Ascending aorta (tissue), 2 donors: ENCODE measurements around the gene OPRL1. TPM values are rescaled to one million over a fixed set of nuclear protein-coding genes. Genes with fewer than 3 reads are reported as not detected.
A peak's percentile ranks its signal among the peaks of the same experiment; 100 is the strongest.

ENCODE experiments used
- DNase-seq, 2 donors: peaks; one replicate each; pipeline ENCODE4 v3.0.0-alpha.2; 2019; ENCODE audit warnings: low spot score in 2 of 2
- H3K27ac ChIP-seq, 2 donors: fragments of 200-600 bp; sonication (generic); one replicate each; pipeline ENCODE4 v1.5.1; 2016 to 2017; ENCODE audit warnings: mild to moderate bottlenecking in 1 of 2
- H3K27me3 ChIP-seq: fragments of 200-600 bp; sonication (generic); one replicate; pipeline ENCODE4 v1.5.1; 2017
- H3K36me3 ChIP-seq, 2 donors: fragments of 200-600 bp; sonication (generic); one replicate each; pipeline ENCODE4 v1.5.1; 2016
- H3K4me1 ChIP-seq, 2 donors: fragments of 200-600 bp; sonication (generic); one replicate each; pipeline ENCODE4 v1.5.1; 2016 to 2017; ENCODE audit warnings: mild to moderate bottlenecking in 1 of 2
- H3K4me3 ChIP-seq, 2 donors: fragments of 200-600 bp; sonication (generic); one replicate each; pipeline ENCODE4 v1.5.1; 2016 to 2017; ENCODE audit warnings: mild to moderate bottlenecking in 1 of 2
- H3K9me3 ChIP-seq, 2 donors: fragments of 200-600 bp; sonication (generic); one replicate each; pipeline ENCODE4 v1.5.1; 2016
- intact Hi-C: fragments of 100-400 bp; cut with DNase I; formaldehyde crosslinking; loops from one replicate; pipeline ENCODE4 v1.15.1; 2023
- total RNA-seq: library from RNA; depleted of rRNA; stranded (reverse); fragments of >200 nt; gene quantifications from one replicate; pipeline ENCODE4 v1.1.0, GENCODE V29; 2016
- TF ChIP-seq, protein P1 (sequence below), 3 experiments: fragments of 200-600 bp in 2 of 3; fragments of 450-650 bp in 1 of 3; sonication (generic) in 2 of 3; IDR thresholded peaks; one replicate each; pipeline ENCODE4 v1.5.1; 2016 to 2019; ENCODE audit warnings: antibody characterized with exemption in 3 of 3, mild to moderate bottlenecking in 1 of 3, moderate library complexity in 1 of 3

Gene OPRL1
- total RNA-seq, 1 donor from 2014 or later: 0.21 TPM

DNA sequence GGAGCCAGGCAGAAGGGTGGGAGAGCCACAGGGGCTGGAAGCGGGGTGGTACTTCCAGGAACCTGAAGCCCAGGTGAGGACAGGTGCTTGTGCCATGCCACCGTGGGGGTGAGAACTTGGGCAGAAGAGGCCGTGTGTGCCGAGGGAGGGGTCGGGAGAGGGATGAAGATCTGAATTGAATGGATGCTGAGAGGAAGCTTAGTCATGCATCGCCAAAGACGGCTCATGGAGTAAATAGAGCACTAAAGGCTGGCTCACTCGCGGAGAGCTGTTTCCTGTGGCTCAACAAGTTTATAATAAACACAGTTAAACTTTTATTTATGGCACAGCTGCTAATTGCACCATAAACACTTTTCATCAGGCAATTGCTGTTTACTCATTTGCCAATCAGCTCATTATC lies 62.7 kb downstream of the OPRL1 start:
- intact Hi-C loops: no loop called here
- TF ChIP-seq, protein P1, sequence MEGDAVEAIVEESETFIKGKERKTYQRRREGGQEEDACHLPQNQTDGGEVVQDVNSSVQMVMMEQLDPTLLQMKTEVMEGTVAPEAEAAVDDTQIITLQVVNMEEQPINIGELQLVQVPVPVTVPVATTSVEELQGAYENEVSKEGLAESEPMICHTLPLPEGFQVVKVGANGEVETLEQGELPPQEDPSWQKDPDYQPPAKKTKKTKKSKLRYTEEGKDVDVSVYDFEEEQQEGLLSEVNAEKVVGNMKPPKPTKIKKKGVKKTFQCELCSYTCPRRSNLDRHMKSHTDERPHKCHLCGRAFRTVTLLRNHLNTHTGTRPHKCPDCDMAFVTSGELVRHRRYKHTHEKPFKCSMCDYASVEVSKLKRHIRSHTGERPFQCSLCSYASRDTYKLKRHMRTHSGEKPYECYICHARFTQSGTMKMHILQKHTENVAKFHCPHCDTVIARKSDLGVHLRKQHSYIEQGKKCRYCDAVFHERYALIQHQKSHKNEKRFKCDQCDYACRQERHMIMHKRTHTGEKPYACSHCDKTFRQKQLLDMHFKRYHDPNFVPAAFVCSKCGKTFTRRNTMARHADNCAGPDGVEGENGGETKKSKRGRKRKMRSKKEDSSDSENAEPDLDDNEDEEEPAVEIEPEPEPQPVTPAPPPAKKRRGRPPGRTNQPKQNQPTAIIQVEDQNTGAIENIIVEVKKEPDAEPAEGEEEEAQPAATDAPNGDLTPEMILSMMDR (IDR thresholded peaks at IDR 0.05): no peak
- Histone ChIP-seq H3K4me1 (no peaks in the 10 kb centered on the region), H3K27me3 (no peaks in the 10 kb centered on the region), H3K9me3 (no peaks in the 10 kb centered on the region), H3K36me3 (no peaks in the 10 kb centered on the region), H3K4me3 (no peak overlapping the region), H3K27ac (no peak overlapping the region)
- DNase-seq: peak in 1 of 2 donors; percentile 41

DNA sequence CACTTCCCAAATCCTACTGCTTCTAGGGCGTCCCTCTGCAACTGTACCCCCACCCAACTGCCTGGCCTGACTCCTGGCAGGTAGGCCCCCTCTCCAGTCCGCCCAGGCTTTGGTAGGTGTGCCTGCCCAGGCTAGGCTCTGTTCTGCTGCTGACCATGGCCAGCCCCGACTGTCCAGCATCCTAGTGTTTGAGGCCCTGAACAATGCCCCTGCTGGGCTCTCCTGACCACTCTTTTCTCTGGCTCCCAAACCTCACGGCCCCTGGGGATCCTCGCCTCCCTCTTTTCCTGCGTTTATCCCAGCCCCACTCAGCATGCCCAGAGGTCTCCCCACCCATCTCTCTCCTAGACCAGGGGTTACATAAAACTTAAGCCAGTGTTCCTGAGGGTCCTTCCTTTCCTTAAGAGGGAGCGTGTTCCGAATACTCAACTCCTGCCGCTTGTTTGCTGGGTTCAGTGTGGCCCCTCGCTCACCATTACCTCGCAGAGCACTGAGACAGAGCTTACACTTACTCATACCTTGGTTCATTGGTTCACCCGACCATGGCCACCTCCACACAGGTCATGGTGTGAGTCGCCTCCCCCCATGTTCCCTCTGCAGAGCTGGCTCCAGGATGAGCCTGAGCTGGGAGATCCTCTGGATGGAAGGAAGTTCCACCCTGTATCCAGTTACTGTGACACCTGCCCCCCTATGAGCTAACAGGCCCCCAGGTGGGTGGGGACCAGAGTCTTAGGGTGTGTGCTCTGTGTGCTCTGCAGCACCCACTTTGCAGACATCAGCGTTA lies 63.3 kb downstream of the OPRL1 start:
- intact Hi-C loops: no loop called here
- Histone ChIP-seq H3K4me3 (no peak overlapping the region), H3K4me1 (no peaks in the 10 kb centered on the region), H3K36me3 (no peaks in the 10 kb centered on the region), H3K9me3 (no peaks in the 10 kb centered on the region), H3K27ac (no peak overlapping the region), H3K27me3 (no peaks in the 10 kb centered on the region)
- TF ChIP-seq, protein P1 (IDR thresholded peaks at IDR 0.05): no peak
- peak in 1 of 2 donors; percentile 53 for DNase-seq

DNA sequence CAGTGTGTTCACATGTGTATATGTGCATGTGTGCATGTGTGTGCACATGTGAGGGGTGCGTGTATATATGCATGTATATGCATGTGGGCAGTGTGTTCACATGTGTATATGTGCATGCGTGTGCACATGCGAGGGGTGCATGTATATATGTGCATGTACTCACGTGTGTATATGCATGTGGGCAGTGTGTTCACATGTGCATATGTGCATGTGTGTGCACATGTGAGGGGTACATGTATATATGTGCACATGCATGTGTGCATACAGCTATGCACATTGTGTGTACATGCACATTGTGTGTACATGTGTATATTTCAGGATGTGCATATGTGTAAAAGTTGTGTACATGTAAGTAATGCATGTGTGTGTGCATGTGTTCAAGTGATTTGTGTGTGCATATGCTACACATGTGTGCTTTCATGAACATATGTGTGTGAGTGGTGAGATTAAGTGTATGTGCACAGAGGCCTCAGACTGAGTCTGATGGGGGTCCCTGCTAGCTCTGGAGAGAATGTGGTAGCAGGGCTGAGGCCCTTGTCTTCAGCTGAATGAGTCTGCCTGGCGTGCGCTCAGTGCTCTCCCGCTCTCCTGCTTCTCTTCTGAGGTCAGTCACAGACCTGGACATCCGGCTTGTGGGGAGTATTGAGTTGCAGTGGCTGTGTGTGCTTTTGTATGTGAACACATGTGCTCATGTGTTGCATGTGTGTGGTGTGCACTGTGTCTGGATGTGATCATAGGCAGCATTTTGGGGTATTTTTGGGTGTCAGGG lies 64.4 kb downstream of the OPRL1 start:
- peak in 1 of 2 donors; percentile 13 for DNase-seq
- H3K27me3 ChIP-seq: no peaks in the 10 kb centered on the region

DNA sequence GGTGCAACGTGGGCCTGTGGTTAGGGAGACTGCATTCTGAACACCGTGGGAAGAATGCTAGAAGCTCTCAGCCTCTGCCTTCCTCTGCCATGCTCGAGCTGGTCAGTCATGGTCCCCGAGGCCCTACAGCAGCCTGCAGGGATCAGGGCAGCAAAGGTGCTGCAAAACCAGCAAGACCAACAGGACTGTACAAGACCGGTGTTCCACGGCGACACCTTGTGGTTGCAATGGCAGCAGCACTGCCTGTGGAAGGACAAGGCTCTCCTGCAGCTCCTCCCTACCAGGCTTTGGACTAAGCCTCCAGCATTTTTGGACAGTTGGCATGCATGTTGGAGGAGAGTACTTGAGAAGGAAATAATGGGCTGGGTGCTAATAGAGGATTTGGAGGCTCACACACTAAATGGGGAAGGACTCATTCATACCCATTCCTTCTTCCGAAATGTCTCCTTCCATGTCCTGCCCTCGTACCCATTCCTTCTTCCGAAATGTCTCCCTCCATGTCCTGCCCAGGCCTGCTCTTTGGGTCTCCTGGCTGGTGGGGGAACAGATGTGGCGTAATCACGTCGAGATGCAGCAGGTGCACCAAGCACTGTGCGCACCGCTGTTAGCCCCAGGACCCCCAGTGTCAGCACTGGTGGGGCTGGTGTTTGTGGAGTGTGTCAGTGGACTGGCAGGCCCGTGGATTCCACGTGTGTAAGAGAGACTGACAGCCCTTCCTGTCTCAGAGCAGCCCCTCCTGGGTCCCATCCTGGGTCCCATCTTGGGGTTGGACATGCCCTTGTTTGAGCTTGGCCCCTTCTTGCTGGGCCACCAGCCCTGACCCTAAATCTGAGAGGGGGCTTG lies 65.8 kb downstream of the OPRL1 start:
- Histone ChIP-seq H3K4me3 (no peak overlapping the region), H3K36me3 (no peaks in the 10 kb centered on the region), H3K27me3 (no peaks in the 10 kb centered on the region), H3K27ac (no peak overlapping the region), H3K4me1 (no peaks in the 10 kb centered on the region), H3K9me3 (no peaks in the 10 kb centered on the region)
- intact Hi-C loops: no loop called here
- DNase-seq: peak in 1 of 2 donors; percentile 54
- TF ChIP-seq, protein P1 (IDR thresholded peaks at IDR 0.05): no peak

More for the DNA sequence above, 64.4 kb downstream of the OPRL1 start:
- H3K36me3 ChIP-seq: no peaks in the 10 kb centered on the region
- TF ChIP-seq, protein P1 (IDR thresholded peaks at IDR 0.05): no peak
- no peaks in the 10 kb centered on the region for H3K9me3 ChIP-seq
- no peak overlapping the region for H3K27ac ChIP-seq
- intact Hi-C loops: no loop called here
- no peak overlapping the region for H3K4me3 ChIP-seq
- H3K4me1 ChIP-seq: no peaks in the 10 kb centered on the region

DNA sequence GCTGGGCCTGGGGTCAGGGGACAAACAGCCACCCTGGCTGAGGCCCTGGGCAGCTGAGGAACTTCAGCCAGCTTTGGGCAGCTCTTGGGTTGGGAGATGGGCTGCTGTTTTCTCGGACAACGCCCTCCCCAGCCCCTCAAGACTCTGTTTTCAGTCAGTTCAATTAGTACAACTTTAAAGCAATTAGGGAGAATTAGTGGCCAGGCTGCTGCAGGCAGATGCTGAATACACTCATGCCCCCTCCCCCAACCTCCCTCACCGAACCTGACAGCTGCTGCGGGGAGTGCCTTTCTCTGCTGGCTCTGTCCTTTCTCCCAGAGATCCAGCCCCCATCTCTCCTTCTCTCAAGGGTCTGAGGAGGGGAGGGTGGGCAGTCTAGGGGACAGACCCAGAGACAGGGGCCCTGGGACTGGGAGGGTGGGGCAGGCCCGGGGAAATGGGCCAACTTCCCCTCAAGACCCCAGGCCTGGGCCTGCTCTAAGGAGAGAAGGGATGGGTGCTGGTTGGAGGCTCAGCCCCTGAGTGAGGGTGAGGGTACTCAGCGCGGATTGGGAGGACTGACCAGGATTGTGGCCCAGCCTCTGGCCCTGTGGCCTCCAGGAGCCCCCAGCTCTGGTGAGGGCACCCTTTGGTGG lies 66.5 kb downstream of the OPRL1 start:
- Histone ChIP-seq H3K27me3 (no peaks in the 10 kb centered on the region), H3K9me3 (no peaks in the 10 kb centered on the region), H3K4me1 (no peaks in the 10 kb centered on the region), H3K27ac (no peak overlapping the region), H3K4me3 (no peak overlapping the region), H3K36me3 (no peaks in the 10 kb centered on the region)
- intact Hi-C loops: no loop called here
- TF ChIP-seq, protein P1 (IDR thresholded peaks at IDR 0.05): no peak
- DNase-seq: peak in 1 of 2 donors; percentile 44
